AG04450 (cell line): ENCODE results near the gene CHDH. TPM values are rescaled to one million over a fixed set of nuclear protein-coding genes. Genes with fewer than 3 reads are reported as not detected.

Source experiments
- CTCF ChIA-PET: fragments of 300-600, 350-600 bp; formaldehyde crosslinking; extraction: SDS; loops from one replicate; lab custom pipeline; 2022; ENCODE audit warnings: antibody characterized with exemption, inconsistent platforms; lab: Charles Lee
- POLR2A ChIA-PET: fragments of 350-600 bp; formaldehyde crosslinking; extraction: SDS; loops from one replicate; lab custom pipeline; 2021; ENCODE audit warnings: antibody characterized with exemption, inconsistent platforms; lab: Yijun Ruan, JAX
- DNase-seq: peaks from one replicate; pipeline ENCODE4 v3.0.0-alpha.2; 2011; ENCODE audit warnings: low read depth, low spot score
- H3K27ac ChIP-seq: one replicate; pipeline ENCODE4 v1.5.1; 2012; ENCODE audit warnings: low read depth, low read length, control low read depth
- H3K27me3 ChIP-seq: one replicate; pipeline ENCODE4 v1.6.0; 2012; ENCODE audit warnings: low read length; ENCODE audit not compliant: control insufficient read depth, insufficient read depth
- H3K4me3 ChIP-seq: 2 replicates; pipeline ENCODE4 v1.5.1; 2011; ENCODE audit warnings: mild to moderate bottlenecking, low read depth, low read length, control low read depth
- H3K9me3 ChIP-seq: 2 replicates; pipeline ENCODE4 v1.5.1; 2012; ENCODE audit warnings: low read length; ENCODE audit not compliant: control insufficient read depth, insufficient read depth
- polyA plus RNA-seq: library from polyadenylated mRNA; depleted of rRNA; stranded (reverse); fragments of >200 nt; gene quantifications from 2 replicates; pipeline ENCODE4 v1.2.3, GENCODE V29; 2011
- TF ChIP-seq, protein P1 (sequence below): IDR thresholded peaks from 2 replicates; pipeline ENCODE4 v1.5.1; 2011; ENCODE audit warnings: low read depth, low read length, control low read depth, inconsistent platforms

CHDH gene
- polyA plus RNA-seq, 1 experiment: 0.01 TPM

GRCh38 chr3:53787016-53787415, 59.2 kb downstream of the CHDH start:
- no peak overlapping the region for H3K27ac ChIP-seq
- H3K27me3 ChIP-seq: peaks cover 20% of the 10 kb centered on the region
- CTCF ChIA-PET: no interaction called here
- TF ChIP-seq, protein P1, sequence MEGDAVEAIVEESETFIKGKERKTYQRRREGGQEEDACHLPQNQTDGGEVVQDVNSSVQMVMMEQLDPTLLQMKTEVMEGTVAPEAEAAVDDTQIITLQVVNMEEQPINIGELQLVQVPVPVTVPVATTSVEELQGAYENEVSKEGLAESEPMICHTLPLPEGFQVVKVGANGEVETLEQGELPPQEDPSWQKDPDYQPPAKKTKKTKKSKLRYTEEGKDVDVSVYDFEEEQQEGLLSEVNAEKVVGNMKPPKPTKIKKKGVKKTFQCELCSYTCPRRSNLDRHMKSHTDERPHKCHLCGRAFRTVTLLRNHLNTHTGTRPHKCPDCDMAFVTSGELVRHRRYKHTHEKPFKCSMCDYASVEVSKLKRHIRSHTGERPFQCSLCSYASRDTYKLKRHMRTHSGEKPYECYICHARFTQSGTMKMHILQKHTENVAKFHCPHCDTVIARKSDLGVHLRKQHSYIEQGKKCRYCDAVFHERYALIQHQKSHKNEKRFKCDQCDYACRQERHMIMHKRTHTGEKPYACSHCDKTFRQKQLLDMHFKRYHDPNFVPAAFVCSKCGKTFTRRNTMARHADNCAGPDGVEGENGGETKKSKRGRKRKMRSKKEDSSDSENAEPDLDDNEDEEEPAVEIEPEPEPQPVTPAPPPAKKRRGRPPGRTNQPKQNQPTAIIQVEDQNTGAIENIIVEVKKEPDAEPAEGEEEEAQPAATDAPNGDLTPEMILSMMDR: no peak
- H3K9me3 ChIP-seq: no peaks in the 10 kb centered on the region
- POLR2A ChIA-PET: no interaction called here
- DNase-seq: no peak
- no peak overlapping the region for H3K4me3 ChIP-seq

GRCh38 chr3:53780806-53781205, 65.4 kb downstream of the CHDH start:
- no peak overlapping the region for H3K4me3 ChIP-seq
- DNase-seq: no peak
- no peak overlapping the region for H3K27ac ChIP-seq
- ChIA-PET POLR2A (no interaction called here), CTCF (no interaction called here)
- H3K9me3 ChIP-seq: no peaks in the 10 kb centered on the region
- TF ChIP-seq, protein P1: no peak
- H3K27me3 ChIP-seq: peaks cover 6% of the 10 kb centered on the region

DNA sequence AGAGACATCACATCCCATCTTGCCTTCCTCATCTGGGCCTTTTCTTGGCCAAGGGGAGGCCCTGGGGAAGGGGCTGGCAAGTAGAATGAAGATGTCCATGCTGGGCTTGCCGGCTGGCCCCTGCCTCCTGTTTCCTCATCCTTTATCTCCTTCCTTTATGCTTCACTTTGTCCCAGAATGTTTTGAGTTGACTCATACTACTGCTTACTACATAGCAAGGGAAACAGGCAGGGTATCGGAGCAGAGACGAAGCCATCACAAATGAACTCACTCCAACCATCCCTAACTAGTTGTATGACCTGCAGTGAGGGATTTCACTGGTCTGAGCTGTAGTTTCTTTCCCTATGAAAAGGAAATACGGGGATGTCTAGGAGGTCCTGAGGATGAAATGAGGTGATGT, 66.0 kb downstream of the CHDH start:
- H3K27ac ChIP-seq: no peak overlapping the region
- no peak for DNase-seq
- ChIA-PET CTCF (no interaction called here), POLR2A (no interaction called here)
- TF ChIP-seq, protein P1: no peak
- peaks cover 6% of the 10 kb centered on the region for H3K27me3 ChIP-seq
- no peaks in the 10 kb centered on the region for H3K9me3 ChIP-seq
- no peak overlapping the region for H3K4me3 ChIP-seq

GRCh38 chr3:53778153-53778552, 68.1 kb downstream of the CHDH start:
- H3K27ac ChIP-seq: no peak overlapping the region
- TF ChIP-seq, protein P1: no peak
- H3K27me3 ChIP-seq: peaks cover 2% of the 10 kb centered on the region
- CTCF ChIA-PET: no interaction called here
- POLR2A ChIA-PET: no interaction called here
- no peaks in the 10 kb centered on the region for H3K9me3 ChIP-seq
- H3K4me3 ChIP-seq: no peak overlapping the region
- DNase-seq: no peak

GRCh38 chr3:53777468-53777867, 68.8 kb downstream of the CHDH start:
- TF ChIP-seq, protein P1: no peak
- Histone ChIP-seq H3K9me3 (no peaks in the 10 kb centered on the region), H3K27me3 (peaks cover 2% of the 10 kb centered on the region), H3K27ac (no peak overlapping the region), H3K4me3 (no peak overlapping the region)
- no peak for DNase-seq
- ChIA-PET POLR2A (no interaction called here), CTCF (no interaction called here)
